HEK293 (cell line): Measurements from ENCODE around the gene PHTF1.

ENCODE experiments used
- CTCF ChIA-PET: fragments of 350-600 bp; formaldehyde crosslinking; extraction: SDS; loops from one replicate; lab custom pipeline; 2021; ENCODE audit warnings: antibody characterized with exemption; lab: Yijun Ruan, JAX
- POLR2A ChIA-PET: fragments of 300-600 bp; formaldehyde crosslinking; extraction: SDS; loops from one replicate; lab custom pipeline; 2020; ENCODE audit warnings: antibody characterized with exemption, inconsistent platforms; lab: Yijun Ruan, JAX
- H3K27ac ChIP-seq: fragments of 200-500 bp; sonication (Bioruptor generic); 2 replicates; pipeline ENCODE4 v1.5.1; 2014; ENCODE audit warnings: low read depth, low read length, control low read depth, inconsistent platforms; ENCODE audit errors: extremely low read depth
- H3K36me3 ChIP-seq, 2 experiments: fragments of 200-500 bp in 1 of 2; sonication (Bioruptor generic) in 1 of 2; 1 replicate in 1 of 2; 2 replicates in 1 of 2; pipeline ENCODE4 v1.5.1; 2014 to 2017; ENCODE audit warnings: inconsistent platforms in 2 of 2, low read length in 2 of 2; ENCODE audit not compliant: control insufficient read depth in 2 of 2, insufficient read depth in 1 of 2
- H3K4me1 ChIP-seq: fragments of 200-500 bp; sonication (Bioruptor generic); 2 replicates; pipeline ENCODE4 v1.5.1; 2014; ENCODE audit warnings: mild to moderate bottlenecking, low read length, inconsistent platforms; ENCODE audit not compliant: control insufficient read depth, insufficient read depth
- H3K4me3 ChIP-seq: 2 replicates; pipeline ENCODE4 v1.5.1; 2011; ENCODE audit warnings: low read depth, mild to moderate bottlenecking, control low read depth, low read length, moderate library complexity
- H3K9me3 ChIP-seq: fragments of 200-500 bp; sonication (Bioruptor generic); 2 replicates; pipeline ENCODE4 v1.5.1; 2014; ENCODE audit warnings: low read depth, low read length, inconsistent platforms; ENCODE audit not compliant: control insufficient read depth, insufficient read depth
- BCL11A ChIP-seq: fragments of 450-650 bp; formaldehyde crosslinking; IDR thresholded peaks from 2 replicates; pipeline ENCODE4 v1.5.1; 2016; ENCODE audit warnings: low read depth, missing biosample characterization, missing genetic modification characterization
- KLF17 ChIP-seq: fragments of 450-650 bp; formaldehyde crosslinking; IDR thresholded peaks from 2 replicates; pipeline ENCODE4 v1.5.1; 2016; ENCODE audit warnings: missing biosample characterization, missing genetic modification characterization
- MZF1 ChIP-seq: fragments of 450-650 bp; formaldehyde crosslinking; IDR thresholded peaks from 2 replicates; pipeline ENCODE4 v1.5.1; 2017; ENCODE audit warnings: missing biosample characterization, missing genetic modification characterization, borderline replicate concordance
- OVOL3 ChIP-seq: fragments of 450-650 bp; formaldehyde crosslinking; IDR thresholded peaks from 2 replicates; pipeline ENCODE4 v1.5.1; 2016; ENCODE audit warnings: missing biosample characterization, missing genetic modification characterization
- PRDM1 ChIP-seq: fragments of 450-650 bp; formaldehyde crosslinking; IDR thresholded peaks from 2 replicates; pipeline ENCODE4; 2016; ENCODE audit warnings: missing biosample characterization, missing genetic modification characterization
- SP3 ChIP-seq: fragments of 450-650 bp; formaldehyde crosslinking; IDR thresholded peaks from 2 replicates; pipeline ENCODE4 v1.5.1; 2016; ENCODE audit warnings: missing biosample characterization, missing genetic modification characterization
- YY1 ChIP-seq: fragments of 450-650 bp; formaldehyde crosslinking; IDR thresholded peaks from 2 replicates; pipeline ENCODE4 v1.5.1; 2018; ENCODE audit warnings: missing biosample characterization, missing genetic modification characterization
- ZBTB1 ChIP-seq: fragments of 450-650 bp; formaldehyde crosslinking; IDR thresholded peaks from 2 replicates; pipeline ENCODE4 v1.5.1; 2016; ENCODE audit warnings: missing biosample characterization, missing genetic modification characterization
- ZBTB20 ChIP-seq: fragments of 450-650 bp; formaldehyde crosslinking; IDR thresholded peaks from 2 replicates; pipeline ENCODE4 v1.5.1; 2016; ENCODE audit warnings: missing biosample characterization, missing genetic modification characterization
- ZBTB7A ChIP-seq: fragments of 450-650 bp; formaldehyde crosslinking; IDR thresholded peaks from 2 replicates; pipeline ENCODE4 v1.5.1; 2016; ENCODE audit warnings: low read depth, missing biosample characterization, missing genetic modification characterization
- ZFP3 ChIP-seq: fragments of 450-650 bp; formaldehyde crosslinking; IDR thresholded peaks from 2 replicates; pipeline ENCODE4 v1.5.1; 2016; ENCODE audit warnings: low read depth, missing biosample characterization, missing genetic modification characterization
- ZNF140 ChIP-seq: fragments of 450-650 bp; formaldehyde crosslinking; IDR thresholded peaks from 2 replicates; pipeline ENCODE4 v1.5.1; 2016; ENCODE audit warnings: missing biosample characterization, missing genetic modification characterization
- ZNF202 ChIP-seq: fragments of 450-650 bp; formaldehyde crosslinking; IDR thresholded peaks from 2 replicates; pipeline ENCODE4 v1.5.1; 2016; ENCODE audit warnings: missing biosample characterization, missing genetic modification characterization, borderline replicate concordance
- ZNF404 ChIP-seq: fragments of 450-650 bp; formaldehyde crosslinking; IDR thresholded peaks from 2 replicates; pipeline ENCODE4 v1.5.1; 2017; ENCODE audit warnings: missing biosample characterization, missing genetic modification characterization
- ZNF530 ChIP-seq: fragments of 450-650 bp; formaldehyde crosslinking; IDR thresholded peaks from 2 replicates; pipeline ENCODE4 v1.5.1; 2016; ENCODE audit warnings: low read depth, missing biosample characterization, missing genetic modification characterization
- ZNF560 ChIP-seq: fragments of 450-650 bp; formaldehyde crosslinking; IDR thresholded peaks from 2 replicates; pipeline ENCODE4 v1.5.1; 2017; ENCODE audit warnings: missing biosample characterization, missing genetic modification characterization, borderline replicate concordance
- ZNF561 ChIP-seq: fragments of 450-650 bp; IDR thresholded peaks from 2 replicates; pipeline ENCODE4 v1.5.1; 2018; ENCODE audit warnings: missing biosample characterization, missing genetic modification characterization, borderline replicate concordance
- ZNF580 ChIP-seq: fragments of 450-650 bp; formaldehyde crosslinking; IDR thresholded peaks from 2 replicates; pipeline ENCODE4 v1.5.1; 2016; ENCODE audit warnings: missing biosample characterization, missing genetic modification characterization
- ZNF596 ChIP-seq: fragments of 450-650 bp; IDR thresholded peaks from 2 replicates; pipeline ENCODE4 v1.5.0; 2018; ENCODE audit warnings: missing biosample characterization, mild to moderate bottlenecking, missing genetic modification characterization, moderate library complexity
- ZNF645 ChIP-seq: fragments of 450-650 bp; formaldehyde crosslinking; IDR thresholded peaks from 2 replicates; pipeline ENCODE4; 2016; ENCODE audit warnings: missing biosample characterization, missing genetic modification characterization
- ZNF660 ChIP-seq: fragments of 450-650 bp; IDR thresholded peaks from 2 replicates; pipeline ENCODE4 v1.5.1; 2018; ENCODE audit warnings: missing biosample characterization, mild to moderate bottlenecking, missing genetic modification characterization
- ZNF664 ChIP-seq: fragments of 450-650 bp; formaldehyde crosslinking; IDR thresholded peaks from 2 replicates; pipeline ENCODE4 v1.5.1; 2016; ENCODE audit warnings: missing biosample characterization, missing genetic modification characterization
- ZNF747 ChIP-seq: fragments of 450-650 bp; formaldehyde crosslinking; IDR thresholded peaks from 2 replicates; pipeline ENCODE4 v1.5.1; 2016; ENCODE audit warnings: missing biosample characterization, missing genetic modification characterization
- ZNF777 ChIP-seq: fragments of 450-650 bp; formaldehyde crosslinking; IDR thresholded peaks from 2 replicates; pipeline ENCODE4 v1.5.1; 2017; ENCODE audit warnings: missing biosample characterization, missing genetic modification characterization, borderline replicate concordance
- ZNF792 ChIP-seq: fragments of 450-650 bp; formaldehyde crosslinking; IDR thresholded peaks from 2 replicates; pipeline ENCODE4 v1.5.1; 2016; ENCODE audit warnings: missing biosample characterization, missing genetic modification characterization
- ZXDB ChIP-seq: fragments of 450-650 bp; formaldehyde crosslinking; IDR thresholded peaks from 2 replicates; pipeline ENCODE4 v1.5.1; 2016; ENCODE audit warnings: missing biosample characterization, missing genetic modification characterization
- TF ChIP-seq, protein P1 (sequence below): fragments of 450-650 bp; formaldehyde crosslinking; IDR thresholded peaks from 2 replicates; pipeline ENCODE4 v1.5.1; 2016; ENCODE audit warnings: missing biosample characterization, missing genetic modification characterization
- TF ChIP-seq, protein P2 (sequence below): fragments of 450-650 bp; formaldehyde crosslinking; IDR thresholded peaks from 2 replicates; pipeline ENCODE4 v1.5.1; 2017; ENCODE audit warnings: missing biosample characterization, missing genetic modification characterization
- TF ChIP-seq, protein P3 (sequence below): fragments of 450-650 bp; formaldehyde crosslinking; IDR thresholded peaks from 2 replicates; pipeline ENCODE4 v1.5.1; 2016; ENCODE audit warnings: missing biosample characterization, missing genetic modification characterization

The PHTF1 gene

DNA sequence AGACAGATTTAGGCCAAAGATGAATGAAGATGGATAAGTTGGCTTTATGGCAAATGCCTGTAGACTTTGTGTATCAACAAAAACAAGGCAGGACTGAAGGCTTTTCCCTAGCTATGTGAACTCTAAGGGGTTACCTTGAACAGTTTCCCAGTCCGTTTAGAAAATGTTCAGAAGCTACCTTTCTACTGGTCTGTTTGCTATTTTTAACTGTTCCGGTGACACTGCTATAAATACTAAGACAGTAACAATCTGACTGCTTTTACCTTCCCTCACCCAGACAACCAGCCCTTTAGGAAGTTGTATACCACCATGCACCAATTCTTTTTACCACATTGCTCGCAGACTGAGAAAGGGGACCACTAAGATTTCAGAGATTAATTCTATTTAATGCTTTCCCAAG lies 102.2 kb downstream of the PHTF1 start:
- no peaks in the 10 kb centered on the region for H3K4me1 ChIP-seq
- H3K27ac ChIP-seq: no peak overlapping the region
- POLR2A ChIA-PET: no interaction called here
- no peak for TF ChIP-seq KLF17 (tag by site-specific recombination)
- TF ChIP-seq ZNF580 (tag by site-specific recombination): no peak
- TF ChIP-seq ZNF404 (tag by site-specific recombination): no peak
- TF ChIP-seq ZNF202 (tag by site-specific recombination): no peak
- TF ChIP-seq SP3: no peak
- no peak for TF ChIP-seq ZBTB1
- no peak for TF ChIP-seq MZF1
- TF ChIP-seq OVOL3 (tag by site-specific recombination): no peak
- no peak for TF ChIP-seq ZNF561 (tag by site-specific recombination)
- no peak for TF ChIP-seq ZNF140
- no peak for TF ChIP-seq ZFP3 (tag by site-specific recombination)
- TF ChIP-seq ZNF777: no peak
- no peak for TF ChIP-seq YY1
- TF ChIP-seq ZBTB20 (tag by site-specific recombination): no peak
- TF ChIP-seq ZBTB7A: no peak
- no peak for TF ChIP-seq ZNF747 (tag by site-specific recombination)
- TF ChIP-seq, all 188 proteins: peak for 0
- no peaks in the 10 kb centered on the region for H3K9me3 ChIP-seq
- CTCF ChIA-PET: interaction anchor here (0.7 to 1.1 kb wide), 2 partner anchors 29 to 584 kb away, joined by 3 read pairs; partner anchors contain the start of gene LRIG2
- no peaks in the 10 kb centered on the region for H3K36me3 ChIP-seq
- H3K4me3 ChIP-seq: no peak overlapping the region

DNA sequence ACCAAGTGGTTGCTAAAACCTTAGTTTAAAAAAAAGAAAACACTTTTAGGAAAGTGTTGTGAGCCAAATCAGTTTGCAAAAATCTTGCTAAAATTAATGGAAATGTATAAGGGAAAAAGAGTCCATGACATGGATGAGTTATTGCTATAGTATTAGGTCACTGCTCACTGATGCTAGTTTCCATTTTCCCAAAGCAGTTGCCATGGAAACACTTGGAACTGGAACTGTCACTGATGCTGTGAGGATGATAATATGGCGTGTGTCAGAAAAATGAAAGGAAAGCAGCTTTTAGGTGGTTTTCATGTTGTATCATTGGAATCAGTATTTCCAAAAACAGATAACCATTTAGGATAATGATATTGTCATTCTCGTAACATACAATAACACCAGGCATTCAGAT lies 104.4 kb downstream of the PHTF1 start:
- H3K27ac ChIP-seq: no peak overlapping the region
- H3K9me3 ChIP-seq: no peaks in the 10 kb centered on the region
- no peaks in the 10 kb centered on the region; a peak in 1 of 3 replicates for H3K36me3 ChIP-seq
- CTCF ChIA-PET: no interaction called here
- TF ChIP-seq, protein P1, sequence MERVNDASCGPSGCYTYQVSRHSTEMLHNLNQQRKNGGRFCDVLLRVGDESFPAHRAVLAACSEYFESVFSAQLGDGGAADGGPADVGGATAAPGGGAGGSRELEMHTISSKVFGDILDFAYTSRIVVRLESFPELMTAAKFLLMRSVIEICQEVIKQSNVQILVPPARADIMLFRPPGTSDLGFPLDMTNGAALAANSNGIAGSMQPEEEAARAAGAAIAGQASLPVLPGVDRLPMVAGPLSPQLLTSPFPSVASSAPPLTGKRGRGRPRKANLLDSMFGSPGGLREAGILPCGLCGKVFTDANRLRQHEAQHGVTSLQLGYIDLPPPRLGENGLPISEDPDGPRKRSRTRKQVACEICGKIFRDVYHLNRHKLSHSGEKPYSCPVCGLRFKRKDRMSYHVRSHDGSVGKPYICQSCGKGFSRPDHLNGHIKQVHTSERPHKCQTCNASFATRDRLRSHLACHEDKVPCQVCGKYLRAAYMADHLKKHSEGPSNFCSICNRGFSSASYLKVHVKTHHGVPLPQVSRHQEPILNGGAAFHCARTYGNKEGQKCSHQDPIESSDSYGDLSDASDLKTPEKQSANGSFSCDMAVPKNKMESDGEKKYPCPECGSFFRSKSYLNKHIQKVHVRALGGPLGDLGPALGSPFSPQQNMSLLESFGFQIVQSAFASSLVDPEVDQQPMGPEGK: no peak
- TF ChIP-seq ZNF645 (tag by site-specific recombination) (no peak), ZNF660 (no peak), ZNF596 (tag by site-specific recombination) (no peak), ZNF530 (no peak), BCL11A (tag by site-specific recombination) (no peak), ZNF664 (tag by site-specific recombination) (peak; percentile 81), ZNF580 (tag by site-specific recombination) (no peak), ZXDB (tag by site-specific recombination) (no peak), ZNF560 (no peak), PRDM1 (tag by site-specific recombination) (0 out of 2 replicates have a peak, but pooled peaks have one; percentile 43), ZNF792 (tag by site-specific recombination) (no peak)
- TF ChIP-seq, protein P2, sequence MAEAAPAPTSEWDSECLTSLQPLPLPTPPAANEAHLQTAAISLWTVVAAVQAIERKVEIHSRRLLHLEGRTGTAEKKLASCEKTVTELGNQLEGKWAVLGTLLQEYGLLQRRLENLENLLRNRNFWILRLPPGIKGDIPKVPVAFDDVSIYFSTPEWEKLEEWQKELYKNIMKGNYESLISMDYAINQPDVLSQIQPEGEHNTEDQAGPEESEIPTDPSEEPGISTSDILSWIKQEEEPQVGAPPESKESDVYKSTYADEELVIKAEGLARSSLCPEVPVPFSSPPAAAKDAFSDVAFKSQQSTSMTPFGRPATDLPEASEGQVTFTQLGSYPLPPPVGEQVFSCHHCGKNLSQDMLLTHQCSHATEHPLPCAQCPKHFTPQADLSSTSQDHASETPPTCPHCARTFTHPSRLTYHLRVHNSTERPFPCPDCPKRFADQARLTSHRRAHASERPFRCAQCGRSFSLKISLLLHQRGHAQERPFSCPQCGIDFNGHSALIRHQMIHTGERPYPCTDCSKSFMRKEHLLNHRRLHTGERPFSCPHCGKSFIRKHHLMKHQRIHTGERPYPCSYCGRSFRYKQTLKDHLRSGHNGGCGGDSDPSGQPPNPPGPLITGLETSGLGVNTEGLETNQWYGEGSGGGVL (tag by site-specific recombination): no peak
- TF ChIP-seq, protein P3, sequence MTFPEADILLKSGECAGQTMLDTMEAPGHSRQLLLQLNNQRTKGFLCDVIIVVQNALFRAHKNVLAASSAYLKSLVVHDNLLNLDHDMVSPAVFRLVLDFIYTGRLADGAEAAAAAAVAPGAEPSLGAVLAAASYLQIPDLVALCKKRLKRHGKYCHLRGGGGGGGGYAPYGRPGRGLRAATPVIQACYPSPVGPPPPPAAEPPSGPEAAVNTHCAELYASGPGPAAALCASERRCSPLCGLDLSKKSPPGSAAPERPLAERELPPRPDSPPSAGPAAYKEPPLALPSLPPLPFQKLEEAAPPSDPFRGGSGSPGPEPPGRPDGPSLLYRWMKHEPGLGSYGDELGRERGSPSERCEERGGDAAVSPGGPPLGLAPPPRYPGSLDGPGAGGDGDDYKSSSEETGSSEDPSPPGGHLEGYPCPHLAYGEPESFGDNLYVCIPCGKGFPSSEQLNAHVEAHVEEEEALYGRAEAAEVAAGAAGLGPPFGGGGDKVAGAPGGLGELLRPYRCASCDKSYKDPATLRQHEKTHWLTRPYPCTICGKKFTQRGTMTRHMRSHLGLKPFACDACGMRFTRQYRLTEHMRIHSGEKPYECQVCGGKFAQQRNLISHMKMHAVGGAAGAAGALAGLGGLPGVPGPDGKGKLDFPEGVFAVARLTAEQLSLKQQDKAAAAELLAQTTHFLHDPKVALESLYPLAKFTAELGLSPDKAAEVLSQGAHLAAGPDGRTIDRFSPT: no peak
- POLR2A ChIA-PET: no interaction called here
- H3K4me1 ChIP-seq: no peaks in the 10 kb centered on the region
- H3K4me3 ChIP-seq: no peak overlapping the region
